SK-N-SH treated with all-trans-retinoic acid at 6 μM for 48 hours (cell line): ENCODE results near the gene C9orf43.

Experiments
- BACH2 ChIP-seq: fragments of 250-450 bp; sonication (Bioruptor Pico); IDR thresholded peaks from 2 replicates; pipeline ENCODE4 v1.9.0; 2021; ENCODE audit warnings: mild to moderate bottlenecking, borderline replicate concordance
- CREB5 ChIP-seq: fragments of 250-450 bp; sonication (Bioruptor Pico); IDR thresholded peaks from 2 replicates; pipeline ENCODE4 v1.5.1; 2020; ENCODE audit warnings: low read depth, mild to moderate bottlenecking, moderate library complexity
- TCF4 ChIP-seq: fragments of 250-450 bp; sonication (Bioruptor Pico); IDR thresholded peaks from 2 replicates; pipeline ENCODE4 v1.8.0; 2021; ENCODE audit warnings: mild to moderate bottlenecking, moderate library complexity, borderline replicate concordance
- TOX ChIP-seq: fragments of 250-450 bp; sonication (Bioruptor Pico); IDR thresholded peaks from 2 replicates; pipeline ENCODE4 v1.8.0; 2021; ENCODE audit warnings: mild to moderate bottlenecking, moderate library complexity, borderline replicate concordance
- ZFP3 ChIP-seq: fragments of 250-450 bp; sonication (Bioruptor Pico); IDR thresholded peaks from 2 replicates; pipeline ENCODE4 v1.5.0; 2020; ENCODE audit warnings: mild to moderate bottlenecking, moderate library complexity
- TF ChIP-seq, protein P1 (sequence below): fragments of 250-450 bp; sonication (Bioruptor Pico); IDR thresholded peaks from 2 replicates; pipeline ENCODE4 v1.5.1; 2021; ENCODE audit warnings: mild to moderate bottlenecking, moderate library complexity

GRCh38 chr9:113449376-113449775 lies 38.8 kb downstream of the C9orf43 start:
- TF ChIP-seq ZFP3 (CRISPR knock-in tag) (no peak), TCF4 (CRISPR knock-in tag) (no peak), BACH2 (no peak), TOX (CRISPR knock-in tag) (no peak), CREB5 (CRISPR knock-in tag) (no peak)
- TF ChIP-seq, protein P1, sequence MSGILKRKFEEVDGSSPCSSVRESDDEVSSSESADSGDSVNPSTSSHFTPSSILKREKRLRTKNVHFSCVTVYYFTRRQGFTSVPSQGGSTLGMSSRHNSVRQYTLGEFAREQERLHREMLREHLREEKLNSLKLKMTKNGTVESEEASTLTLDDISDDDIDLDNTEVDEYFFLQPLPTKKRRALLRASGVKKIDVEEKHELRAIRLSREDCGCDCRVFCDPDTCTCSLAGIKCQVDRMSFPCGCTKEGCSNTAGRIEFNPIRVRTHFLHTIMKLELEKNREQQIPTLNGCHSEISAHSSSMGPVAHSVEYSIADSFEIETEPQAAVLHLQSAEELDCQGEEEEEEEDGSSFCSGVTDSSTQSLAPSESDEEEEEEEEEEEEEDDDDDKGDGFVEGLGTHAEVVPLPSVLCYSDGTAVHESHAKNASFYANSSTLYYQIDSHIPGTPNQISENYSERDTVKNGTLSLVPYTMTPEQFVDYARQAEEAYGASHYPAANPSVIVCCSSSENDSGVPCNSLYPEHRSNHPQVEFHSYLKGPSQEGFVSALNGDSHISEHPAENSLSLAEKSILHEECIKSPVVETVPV (CRISPR knock-in tag) = no peak
